ENCODE measurements around the gene RING1.

GRCh38 chr6:33205191-33206026 is 2.9 kb upstream of the RING1 start:
- TF ChIP-seq EZH2phosphoT487 (IDR thresholded peaks at IDR 0.05; ENCODE audit: insufficient read depth, low read depth) (no peak), EZH2 (IDR thresholded peaks at IDR 0.05; ENCODE audit: insufficient read depth, poor library complexity, severe bottlenecking) (no peak)
